ENCODE data around the gene NECAB3.
"Not testable (repeated sequence)": the region's sequence is repeated elsewhere in the genome, so short reads cannot be mapped to it uniquely, and the experiment has no call there.

NECAB3 gene

DNA sequence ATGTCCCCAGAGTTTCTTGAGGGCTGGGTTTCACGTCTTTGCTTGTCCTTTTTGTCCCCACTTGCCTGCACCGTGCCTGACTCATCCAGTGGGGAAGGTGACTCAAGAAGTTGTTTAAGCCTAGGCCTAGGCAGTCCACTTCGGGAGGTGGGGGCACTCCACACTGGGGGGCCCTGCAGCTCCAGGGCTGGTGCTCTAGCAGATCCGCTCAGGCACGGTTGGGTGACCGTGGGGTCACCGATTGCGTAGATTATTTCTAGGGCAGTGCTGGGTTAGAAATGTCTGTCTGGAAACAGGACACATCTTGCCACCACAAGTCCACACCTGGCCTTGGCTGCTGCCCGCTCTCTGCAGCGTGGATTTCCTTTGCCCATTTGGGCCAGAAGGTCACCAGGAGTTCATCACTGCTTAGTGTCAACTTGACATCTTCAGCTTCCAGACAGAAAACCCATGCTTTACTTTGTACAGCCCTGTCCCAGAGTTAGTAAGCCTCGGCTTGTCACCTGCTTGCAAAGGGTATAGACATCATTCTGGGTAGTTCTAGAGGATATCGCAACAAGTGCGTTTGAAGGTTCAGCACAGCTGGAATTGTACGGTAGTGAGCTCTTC, 25.7 kb downstream of the NECAB3 start:
- DNase-seq = no peak

DNA sequence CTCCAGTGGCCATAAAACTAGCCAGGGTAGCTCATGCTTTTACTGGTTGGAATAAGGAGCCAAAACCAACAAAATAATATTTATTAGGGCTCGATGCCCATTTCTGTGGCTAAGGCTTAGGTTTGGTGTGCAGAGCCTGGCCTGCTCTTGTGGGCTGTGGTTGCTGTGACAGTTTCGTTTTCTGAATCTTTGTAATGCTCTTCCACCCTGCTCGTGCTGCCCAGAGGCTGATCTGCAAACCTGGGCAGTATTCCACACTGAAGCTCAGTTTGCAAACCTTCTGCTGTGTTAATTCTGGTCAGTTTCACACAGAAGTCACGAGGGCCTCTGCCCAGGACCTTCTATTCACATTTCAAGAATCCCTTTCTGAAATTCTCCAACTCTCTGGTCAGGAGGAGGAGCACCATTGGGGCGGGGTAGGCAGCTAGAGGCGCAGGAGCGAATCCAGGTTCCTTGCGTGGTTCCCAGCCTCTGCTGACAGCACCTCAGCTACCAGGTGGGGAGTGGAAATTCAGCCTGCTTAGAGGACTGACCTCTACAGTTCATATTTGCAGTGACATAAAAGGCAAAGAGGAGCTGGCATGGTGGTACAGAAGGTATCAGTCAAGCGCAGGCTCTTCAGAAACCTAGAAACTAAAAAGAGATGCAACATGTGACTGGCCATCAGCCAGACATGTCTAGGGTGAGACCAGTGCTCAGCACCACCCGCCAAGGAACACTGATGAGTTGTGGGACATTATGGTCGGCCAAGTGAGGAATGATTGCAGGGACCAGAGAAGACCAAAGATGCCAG, 26.4 kb downstream of the NECAB3 start:
- no peak for DNase-seq

DNA sequence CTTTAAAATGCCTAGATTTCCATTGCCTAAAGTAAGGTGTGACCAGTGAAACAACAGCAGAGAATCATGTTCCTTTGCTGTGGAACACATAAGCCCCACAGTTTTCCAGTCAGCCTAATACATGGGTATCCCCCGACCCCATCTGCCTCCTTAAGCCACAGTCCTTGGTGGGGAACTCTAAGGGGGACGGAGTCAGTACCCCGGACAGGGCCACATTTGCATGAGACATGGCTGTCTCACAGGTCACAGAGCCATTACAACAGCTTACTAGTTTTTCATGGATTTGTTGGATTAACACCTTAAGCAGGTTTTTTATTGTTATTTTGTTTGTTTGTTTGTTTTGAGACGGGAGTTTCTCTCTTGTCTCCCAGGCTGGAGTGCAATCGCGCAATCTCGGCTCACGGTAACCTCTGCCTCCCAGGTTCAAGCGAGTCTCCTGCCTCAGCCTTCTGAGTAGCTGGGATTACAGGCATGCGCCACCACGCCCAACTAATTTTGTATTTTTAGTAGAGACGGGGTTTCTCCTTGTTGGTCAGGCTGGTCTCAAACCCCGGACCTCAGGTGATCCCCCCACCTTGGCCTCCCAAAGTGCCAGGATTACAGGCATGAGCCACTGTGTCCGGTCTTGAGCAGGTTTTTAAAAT, 27.1 kb downstream of the NECAB3 start:
- not testable (repeated sequence) for DNase-seq

DNA sequence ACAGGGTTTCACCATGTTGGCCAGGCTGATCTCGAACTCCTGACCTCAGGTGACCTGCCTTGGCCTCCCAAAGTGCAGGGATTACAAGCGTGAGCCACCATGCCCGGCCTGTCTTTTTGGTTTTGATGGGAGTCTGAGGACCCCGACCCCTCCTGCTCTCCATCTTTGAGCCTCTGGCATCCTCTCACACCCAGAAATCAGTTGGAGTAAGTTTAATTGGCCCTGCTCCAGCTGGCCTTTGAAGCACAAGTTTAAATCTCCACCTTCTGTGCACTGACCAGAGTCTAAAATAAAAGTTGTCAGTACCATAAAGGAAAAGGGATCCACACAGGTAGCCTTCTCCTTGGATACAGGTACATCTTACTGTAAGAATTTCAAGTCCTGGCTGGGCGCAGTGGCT, 28.0 kb downstream of the NECAB3 start:
- DNase-seq = no peak

DNA sequence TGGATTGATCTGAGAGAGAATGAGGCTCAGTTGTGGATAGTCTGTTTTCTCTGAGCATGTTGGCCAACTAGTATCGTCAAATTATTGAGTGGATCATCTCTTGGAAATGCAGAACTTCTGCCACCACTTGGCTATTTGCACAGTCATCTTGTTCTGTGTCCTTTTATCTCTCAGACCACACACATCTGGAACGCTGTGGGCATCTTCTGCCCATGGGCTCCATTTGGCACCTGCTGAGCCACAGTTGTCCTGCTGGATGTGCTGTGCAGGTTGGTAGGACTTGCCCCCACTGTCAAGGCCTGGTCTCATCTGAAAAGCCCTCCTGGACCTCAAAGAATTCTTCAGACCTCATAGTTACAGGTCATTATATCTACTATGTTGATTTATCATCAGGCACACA, 28.8 kb downstream of the NECAB3 start:
- no peak for DNase-seq

DNA sequence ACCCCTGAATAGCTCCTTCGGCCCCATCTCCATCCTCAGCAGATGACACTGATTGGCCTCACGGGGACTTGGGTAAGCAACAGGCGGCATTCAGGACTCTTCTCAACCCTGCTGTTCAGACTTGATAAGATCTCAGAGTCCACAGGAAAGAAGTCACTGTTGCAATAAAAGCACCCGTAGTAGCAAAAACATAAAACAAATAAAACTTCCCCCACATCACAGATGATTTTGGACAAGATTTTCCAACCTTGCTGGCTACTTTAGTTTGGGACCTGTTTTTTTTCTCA, 29.2 kb downstream of the NECAB3 start:
- DNase-seq = no peak

DNA sequence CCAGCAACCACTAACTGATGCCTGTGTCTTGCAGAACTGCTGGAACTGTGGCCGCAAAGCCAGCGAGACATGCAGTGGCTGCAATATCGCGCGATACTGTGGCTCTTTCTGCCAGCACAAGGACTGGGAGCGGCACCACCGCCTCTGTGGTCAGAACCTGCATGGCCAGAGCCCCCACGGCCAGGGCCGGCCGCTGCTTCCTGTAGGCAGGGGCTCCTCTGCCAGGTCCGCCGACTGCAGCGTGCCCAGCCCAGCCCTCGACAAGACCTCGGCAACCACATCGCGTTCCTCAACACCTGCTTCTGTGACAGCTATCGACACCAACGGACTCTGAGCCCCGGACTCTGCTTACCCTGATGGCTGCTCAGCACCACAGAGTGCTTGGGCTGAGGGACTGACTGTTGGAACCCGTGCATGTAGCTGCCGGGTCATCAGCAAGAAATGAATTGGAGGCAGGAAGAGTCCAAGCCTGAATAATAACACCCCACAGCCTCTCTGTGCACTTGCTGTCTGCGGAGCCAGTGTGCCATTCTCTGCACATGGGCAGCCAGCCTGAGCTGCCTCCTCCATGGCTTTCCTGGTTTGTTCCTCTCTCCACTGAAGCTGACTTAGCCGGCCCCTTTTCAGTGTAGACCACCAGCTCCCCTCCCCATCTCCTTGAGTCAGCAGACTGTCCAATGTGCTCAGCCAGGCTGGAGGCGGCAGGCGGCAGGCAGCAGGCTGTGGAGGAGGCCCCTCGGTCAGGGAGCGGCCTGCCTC, 29.7 kb downstream of the NECAB3 start:
- DNase-seq = no peak

DNA sequence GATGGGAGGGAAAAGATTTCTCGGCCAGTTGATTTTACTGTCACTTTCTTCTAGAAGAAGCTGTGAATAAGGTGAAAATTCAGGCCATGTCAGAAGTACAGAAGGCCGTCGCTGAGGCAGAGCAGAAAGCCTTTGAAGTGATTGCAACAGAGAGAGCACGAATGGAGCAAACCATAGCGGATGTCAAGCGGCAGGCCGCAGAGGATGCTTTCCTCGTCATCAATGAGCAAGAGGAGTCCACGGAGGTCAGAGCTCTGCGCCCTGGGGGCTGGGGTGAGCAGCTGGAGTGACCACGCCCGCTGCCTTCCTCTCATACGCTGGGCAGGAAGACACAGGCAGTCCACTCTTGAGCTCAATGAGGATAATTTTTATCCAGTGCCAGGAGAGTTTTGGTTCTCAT, 33.9 kb downstream of the NECAB3 start:
- DNase-seq = no peak

DNA sequence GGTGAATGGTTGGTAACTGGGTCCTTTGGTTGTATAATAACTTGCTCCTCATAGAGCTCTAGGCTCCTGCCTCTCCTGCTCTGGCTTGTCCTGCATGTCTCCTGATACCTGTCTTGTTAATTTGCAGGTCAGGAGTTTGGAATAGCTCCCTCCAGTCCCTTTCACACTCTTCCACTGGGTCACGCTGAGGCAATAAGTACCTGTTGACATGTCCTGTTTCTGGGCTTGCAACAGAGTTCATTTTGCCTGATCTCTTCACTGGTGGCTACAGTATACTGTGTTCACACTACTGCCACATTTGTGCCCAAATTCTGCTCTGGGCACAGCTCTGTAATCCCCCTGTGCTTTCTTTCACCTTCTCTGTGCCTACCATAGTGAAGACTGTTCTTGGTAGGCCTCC, 37.5 kb downstream of the NECAB3 start:
- DNase-seq = no peak

DNA sequence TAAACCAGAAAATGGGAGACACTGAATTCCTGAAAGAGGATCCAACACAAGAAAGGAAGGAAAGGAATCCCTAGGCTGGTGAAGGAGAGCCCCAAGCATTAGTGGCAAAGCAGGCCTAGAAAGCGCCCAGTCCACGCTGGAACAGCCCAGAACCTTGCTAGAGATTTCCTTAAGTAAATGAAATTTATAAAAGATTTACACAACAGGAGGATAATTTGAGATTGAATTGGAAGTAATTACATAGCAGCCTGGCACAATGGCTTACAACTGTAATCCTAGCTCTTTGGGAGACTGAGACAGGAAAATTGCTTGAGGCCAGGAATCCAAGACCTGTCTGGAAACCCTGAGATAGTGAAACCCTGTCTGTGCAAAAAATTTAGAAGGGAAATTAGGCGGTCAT, 38.9 kb downstream of the NECAB3 start:
- DNase-seq = no peak

DNA sequence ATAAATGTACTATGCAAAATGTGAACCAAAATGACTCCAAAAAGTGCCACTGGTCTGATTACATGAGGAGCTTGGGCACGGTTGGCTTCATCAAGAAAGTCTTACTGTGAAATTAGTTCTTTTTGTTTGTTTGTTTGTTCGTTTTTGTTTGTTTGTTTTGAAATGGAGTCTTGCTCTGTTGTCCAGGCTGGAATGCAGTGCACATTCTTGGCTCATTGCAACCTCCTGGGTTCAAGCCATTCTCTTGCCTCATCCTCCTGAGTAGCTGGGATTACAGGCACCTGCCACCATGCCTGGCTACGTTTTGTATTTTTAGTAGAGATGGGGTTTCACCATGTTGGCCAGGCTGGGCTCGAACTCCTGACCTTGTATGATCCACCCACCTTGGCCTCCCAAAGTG, 42.3 kb downstream of the NECAB3 start:
- DNase-seq = not testable (repeated sequence)

DNA sequence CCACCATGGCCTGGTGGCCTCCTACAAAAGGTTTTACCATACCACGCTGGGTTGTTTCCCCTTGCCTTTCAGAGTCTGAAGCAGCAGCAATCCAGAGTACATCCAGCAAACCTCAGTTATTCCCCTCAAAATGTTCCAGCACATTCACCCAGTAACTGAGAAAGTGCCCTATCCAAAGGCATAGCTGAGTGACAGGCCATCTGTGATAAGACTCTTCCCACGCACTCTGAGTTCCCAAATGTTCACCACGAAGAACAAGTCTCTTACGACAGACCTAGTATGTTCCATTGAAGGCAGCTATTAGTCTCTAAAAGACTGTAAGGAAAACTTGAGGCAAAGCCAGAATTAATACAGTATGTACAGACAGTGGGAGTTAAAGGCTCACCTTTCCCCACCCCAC, 43.7 kb downstream of the NECAB3 start:
- DNase-seq = no peak

DNA sequence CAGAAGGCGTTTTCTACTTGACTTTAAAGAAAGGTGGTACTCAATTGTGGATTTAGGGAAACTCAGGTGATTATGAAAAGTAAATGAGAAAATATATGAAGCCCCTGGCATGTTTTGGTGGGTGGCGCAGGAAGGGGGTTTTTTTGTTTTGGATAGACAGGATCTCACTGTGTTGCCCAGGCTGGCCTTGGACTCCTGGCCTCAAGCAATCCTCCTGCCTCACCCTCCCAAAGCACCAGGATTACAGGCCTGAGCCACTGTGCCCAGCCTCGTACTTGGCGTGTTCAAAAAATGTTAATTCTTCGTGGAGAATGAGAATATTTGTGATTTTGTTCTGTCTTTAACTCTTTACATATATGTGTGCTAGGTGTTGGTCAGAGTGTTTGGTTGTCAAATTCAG, 44.2 kb downstream of the NECAB3 start:
- DNase-seq = no peak

DNA sequence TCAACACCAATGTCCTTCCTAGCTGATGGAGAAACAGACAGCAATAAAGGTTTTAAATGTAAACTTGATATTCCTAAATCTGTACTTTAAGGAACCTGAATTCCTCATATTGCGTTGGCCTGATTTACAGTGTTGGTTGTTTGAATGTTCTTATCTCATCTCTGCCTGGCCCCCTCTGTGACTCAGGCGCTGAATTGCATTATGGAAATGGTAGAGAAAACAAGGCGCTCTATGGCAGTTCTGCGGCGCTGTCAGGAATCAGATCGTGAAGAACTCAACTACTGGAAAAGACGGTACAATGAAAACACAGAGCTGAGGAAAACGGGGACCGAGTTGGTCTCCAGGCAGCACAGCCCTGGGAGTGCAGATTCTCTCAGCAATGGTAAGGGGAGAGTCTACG, 44.7 kb downstream of the NECAB3 start:
- DNase-seq = no peak

DNA sequence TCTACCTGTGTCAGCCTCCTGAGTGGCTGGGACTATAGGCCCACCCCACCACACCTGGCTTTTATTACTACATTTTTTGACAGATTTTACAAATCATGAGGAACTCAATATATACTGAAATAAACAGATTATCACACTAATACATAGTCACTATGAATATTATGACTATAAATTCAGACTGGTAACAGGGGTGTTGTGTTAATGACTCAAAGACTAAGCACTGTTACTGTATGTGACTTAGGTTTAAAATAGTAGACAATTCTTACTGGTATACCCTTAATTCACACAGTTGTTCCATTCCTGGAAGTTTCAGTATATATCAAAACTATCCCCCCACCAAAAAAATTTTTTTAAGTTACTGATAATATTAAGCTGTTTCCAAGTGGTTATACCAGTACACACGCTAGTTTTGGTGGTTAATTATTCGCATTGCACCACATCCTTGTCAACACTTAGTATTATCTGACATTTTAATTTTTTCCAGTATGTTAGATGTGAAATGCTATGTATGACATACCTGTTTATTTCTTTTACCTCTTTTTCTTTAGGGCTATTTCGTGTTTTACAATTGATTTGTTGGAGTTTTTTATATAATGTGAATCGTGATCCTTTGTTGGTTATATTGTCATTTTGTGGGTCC, 46.5 kb downstream of the NECAB3 start:
- DNase-seq = no peak

DNA sequence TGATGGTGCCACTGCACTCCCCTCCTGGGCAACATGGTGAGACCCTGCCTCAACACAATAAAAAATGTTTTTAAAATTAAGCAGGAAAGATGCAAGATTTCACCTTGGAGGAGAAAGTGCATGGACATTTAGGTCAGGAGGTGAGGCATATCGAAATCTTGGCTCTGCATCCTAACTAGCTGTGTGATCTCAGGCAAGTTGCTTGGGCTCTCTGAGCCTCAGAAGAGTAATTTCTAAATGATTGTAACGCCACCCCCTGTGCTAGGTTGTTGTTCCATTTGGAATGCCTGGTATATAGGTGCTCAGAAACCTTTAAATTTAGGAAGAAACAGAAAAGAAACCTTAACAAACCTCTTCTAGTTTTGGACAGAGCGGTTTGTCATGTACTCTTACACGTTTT, 48.0 kb downstream of the NECAB3 start:
- no peak for DNase-seq

DNA sequence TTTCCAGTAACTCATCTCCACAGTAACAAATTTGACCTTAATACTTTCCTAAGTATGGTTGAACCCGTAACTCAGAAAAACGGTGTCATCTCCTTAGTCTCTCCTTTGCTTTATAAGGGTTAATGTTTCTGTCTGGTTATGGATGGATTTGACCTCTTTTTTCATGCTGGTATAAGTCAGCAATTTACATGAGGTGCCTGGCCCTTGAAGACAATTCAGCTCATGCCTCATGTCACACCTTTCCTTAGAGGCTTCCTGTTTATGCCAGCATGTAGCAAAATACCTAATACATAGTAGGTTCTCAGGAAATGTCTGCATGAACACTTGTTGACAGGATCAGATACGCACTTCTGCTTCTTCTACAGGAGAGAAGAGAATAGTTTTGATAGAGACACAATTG, 49.8 kb downstream of the NECAB3 start:
- DNase-seq = no peak

DNA sequence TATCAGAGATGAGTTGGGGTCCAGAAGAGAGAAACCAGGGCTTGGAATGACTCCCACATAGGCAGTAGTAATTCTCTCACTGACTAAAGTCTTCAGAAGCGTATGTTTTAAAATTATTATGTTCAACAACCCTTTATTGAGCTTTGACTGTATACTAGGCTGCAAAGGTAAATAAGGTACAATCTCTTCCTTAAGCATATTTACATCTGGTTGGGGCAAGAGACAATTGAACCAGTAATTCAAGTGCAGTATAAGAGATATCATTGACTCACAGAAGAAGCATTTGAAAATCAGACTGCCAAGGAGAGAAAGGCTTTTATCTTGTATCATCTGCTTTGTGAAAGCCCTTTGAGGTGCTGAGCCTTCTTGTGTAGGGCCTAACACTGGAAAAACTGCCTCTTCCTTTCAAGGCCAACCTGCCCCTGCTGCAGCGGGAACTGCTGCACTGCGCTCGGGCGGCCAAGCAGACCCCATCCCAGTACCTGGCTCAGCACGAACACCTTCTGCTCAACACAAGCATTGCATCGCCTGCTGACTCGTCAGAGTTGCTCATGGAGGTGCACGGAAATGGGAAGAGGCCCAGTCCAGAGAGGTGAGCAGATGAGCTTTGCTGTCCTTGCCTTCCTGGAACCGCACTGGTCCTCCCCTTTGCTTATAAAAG, 51.4 kb downstream of the NECAB3 start:
- DNase-seq = no peak

DNA sequence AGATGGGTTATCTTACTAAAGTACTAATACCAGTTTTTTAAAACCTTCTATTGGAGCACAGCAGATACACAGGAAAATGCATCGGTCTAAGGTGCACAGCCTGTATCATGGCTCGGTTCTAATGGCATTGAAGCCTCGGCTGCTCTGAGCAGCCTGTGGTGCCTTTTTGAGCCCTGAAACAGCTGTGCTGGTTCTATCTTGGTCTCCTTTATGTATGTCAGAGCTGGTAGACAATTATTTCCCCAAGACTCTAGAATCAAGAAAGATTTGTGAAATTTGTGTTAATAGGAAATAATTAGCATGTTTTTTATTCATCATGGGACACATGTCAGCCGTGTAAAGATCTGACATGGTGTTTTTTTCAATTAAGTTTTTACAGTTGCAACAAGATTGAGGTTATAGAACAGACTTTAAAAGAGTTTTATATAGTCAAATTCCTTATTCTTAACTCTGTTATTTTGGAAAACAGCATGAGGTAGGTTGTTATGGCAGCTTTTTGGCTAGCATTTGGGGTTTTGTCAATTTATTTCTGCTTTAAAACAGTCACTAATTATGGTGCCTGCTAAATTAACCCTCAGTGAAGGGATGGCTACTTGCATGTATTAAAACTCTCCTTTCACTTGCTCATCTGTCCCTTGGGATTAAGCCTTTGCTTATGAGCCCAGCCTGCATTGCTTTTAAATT, 52.4 kb downstream of the NECAB3 start:
- no peak for DNase-seq

DNA sequence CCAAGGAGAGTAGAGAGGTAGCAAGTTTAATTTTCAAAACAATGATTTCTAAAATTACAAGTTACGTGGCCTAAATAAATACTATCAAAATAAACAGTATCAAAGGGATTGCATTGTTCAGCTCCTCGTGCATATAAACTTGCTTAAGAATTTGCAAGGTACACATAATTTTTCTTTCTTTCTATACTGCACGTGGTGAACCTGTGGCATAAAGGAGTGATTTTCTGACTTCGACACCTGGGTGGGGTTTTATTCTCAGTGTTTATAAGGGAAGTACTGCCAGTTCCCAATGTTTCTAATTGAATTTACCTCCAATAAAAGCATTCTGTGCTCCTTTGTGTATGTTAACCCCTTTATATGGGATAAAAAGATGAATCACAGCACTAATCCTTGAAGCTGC, 62.2 kb downstream of the NECAB3 start:
- DNase-seq = no peak

DNA sequence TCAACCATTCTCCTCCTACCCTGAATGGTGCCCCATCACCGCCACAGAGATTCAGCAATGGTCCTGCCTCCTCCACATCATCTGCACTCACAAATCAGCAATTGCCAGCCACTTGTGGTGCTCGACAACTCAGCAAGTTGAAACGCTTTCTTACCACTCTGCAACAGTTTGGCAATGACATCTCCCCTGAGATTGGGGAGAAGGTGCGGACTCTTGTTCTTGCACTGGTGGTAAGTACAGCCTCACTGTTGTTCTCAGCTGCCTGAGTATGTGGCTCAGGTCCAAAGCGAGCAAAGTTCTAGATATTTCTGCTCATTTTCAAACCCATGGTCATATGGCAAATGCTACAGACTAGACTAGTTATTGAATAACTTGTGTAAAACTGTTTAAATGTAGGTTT, 63.1 kb downstream of the NECAB3 start:
- DNase-seq = no peak

DNA sequence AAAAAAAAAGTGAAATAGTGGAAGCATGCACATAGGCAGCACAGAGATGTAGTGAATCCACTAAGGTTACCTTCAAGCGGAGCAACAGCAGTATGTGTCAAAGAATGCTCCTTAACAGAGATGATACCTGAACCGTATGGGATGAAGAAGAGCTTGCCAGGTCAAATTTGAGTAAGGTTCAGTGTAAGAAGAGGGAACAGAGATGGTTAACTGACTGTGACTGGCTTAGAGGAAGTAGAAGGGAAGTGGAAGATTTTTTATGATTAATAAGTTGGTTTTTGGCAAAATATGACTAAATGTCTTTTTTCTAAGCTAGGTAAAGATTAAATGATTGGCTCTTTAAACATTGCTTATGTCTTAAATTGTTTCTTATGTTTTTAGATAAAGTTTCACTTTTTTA, 64.7 kb downstream of the NECAB3 start:
- DNase-seq = no peak
